K562 (cell line): ENCODE results near the gene ACTN4.

ENCODE experiments used
- BDP1 ChIP-seq: IDR thresholded peaks from 3 replicates; pipeline ENCODE4 v1.6.1; 2011; ENCODE audit not compliant: insufficient read length, insufficient read depth
- CTCF ChIP-seq, 3 experiments: IDR thresholded peaks in 2 of 3; conservative IDR thresholded peaks in 1 of 3; 2 replicates each; pipeline ENCODE4 v1.5.1; 2011 to 2012; ENCODE audit warnings: low read length in 3 of 3, mild to moderate bottlenecking in 3 of 3, control low read depth in 2 of 3, improper control_type of control experiment in 1 of 3, inconsistent platforms in 1 of 3, low read depth in 1 of 3, mixed read lengths in 1 of 3, moderate library complexity in 1 of 3; ENCODE audit not compliant: insufficient read depth in 2 of 3
- HCFC1 ChIP-seq: IDR thresholded peaks from 2 replicates; pipeline ENCODE4 v1.6.1; 2012; ENCODE audit warnings: low read depth, low read length, improper control_type of control experiment
- IRF9 ChIP-seq: fragments of 450-650 bp; IDR thresholded peaks from 2 replicates; pipeline ENCODE4 v1.6.1; 2016; ENCODE audit warnings: missing biosample characterization, missing genetic modification characterization
- NFRKB ChIP-seq: fragments of 450-650 bp; IDR thresholded peaks from 2 replicates; pipeline ENCODE4 v1.6.1; 2016; ENCODE audit warnings: low read depth
- TAF1 ChIP-seq: IDR thresholded peaks from 2 replicates; pipeline ENCODE4 v1.6.1; 2011; ENCODE audit warnings: mild to moderate bottlenecking, low read length, moderate library complexity; ENCODE audit not compliant: insufficient read depth, control insufficient read depth, severe bottlenecking; ENCODE audit errors: extremely low read depth
- ZBTB49 ChIP-seq: sonication (generic); formaldehyde crosslinking; IDR thresholded peaks from 2 replicates; pipeline ENCODE4 v1.8.0; 2022; ENCODE audit warnings: missing genetic modification reagents, mild to moderate bottlenecking, borderline replicate concordance
- ZNF778 ChIP-seq: fragments of 450-650 bp; formaldehyde crosslinking; IDR thresholded peaks from 2 replicates; pipeline ENCODE4 v1.4.0; 2020; ENCODE audit warnings: mild to moderate bottlenecking, moderate library complexity
- TF ChIP-seq, protein P1 (sequence below): fragments of 250-450 bp; sonication (Bioruptor Pico); IDR thresholded peaks from 2 replicates; pipeline ENCODE4 v1.8.0; 2022; ENCODE audit warnings: moderate library complexity, mild to moderate bottlenecking, inconsistent platforms
- TF ChIP-seq, protein P2 (sequence below): IDR thresholded peaks from 2 replicates; pipeline ENCODE4 v1.6.1; 2011; ENCODE audit warnings: borderline replicate concordance, low read depth, mild to moderate bottlenecking, moderate library complexity, low read length; ENCODE audit not compliant: insufficient read depth, poor library complexity, severe bottlenecking

GRCh38 chr19:38678217-38678890 is 30.9 kb downstream of the ACTN4 start:
- TF ChIP-seq, protein P1, sequence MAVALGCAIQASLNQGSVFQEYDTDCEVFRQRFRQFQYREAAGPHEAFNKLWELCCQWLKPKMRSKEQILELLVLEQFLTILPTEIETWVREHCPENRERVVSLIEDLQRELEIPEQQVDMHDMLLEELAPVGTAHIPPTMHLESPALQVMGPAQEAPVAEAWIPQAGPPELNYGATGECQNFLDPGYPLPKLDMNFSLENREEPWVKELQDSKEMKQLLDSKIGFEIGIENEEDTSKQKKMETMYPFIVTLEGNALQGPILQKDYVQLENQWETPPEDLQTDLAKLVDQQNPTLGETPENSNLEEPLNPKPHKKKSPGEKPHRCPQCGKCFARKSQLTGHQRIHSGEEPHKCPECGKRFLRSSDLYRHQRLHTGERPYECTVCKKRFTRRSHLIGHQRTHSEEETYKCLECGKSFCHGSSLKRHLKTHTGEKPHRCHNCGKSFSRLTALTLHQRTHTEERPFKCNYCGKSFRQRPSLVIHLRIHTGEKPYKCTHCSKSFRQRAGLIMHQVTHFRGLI (CRISPR knock-in tag): no peak
- TF ChIP-seq TAF1 (no peak), ZBTB49 (CRISPR knock-in tag) (no peak), ZNF778 (CRISPR knock-in tag) (no peak), HCFC1 (no peak), NFRKB (no peak), CTCF (IDR thresholded peaks at IDR 0.05 in 2 of 3, conservative IDR thresholded peaks at IDR 0.05 in 1 of 3; ENCODE audit: insufficient read depth in 2 of 3, low read depth in 1 of 3, low read length in 3 of 3) (no peak), BDP1 (no peak), IRF9 (tag) (no peak)
- TF ChIP-seq, protein P2, sequence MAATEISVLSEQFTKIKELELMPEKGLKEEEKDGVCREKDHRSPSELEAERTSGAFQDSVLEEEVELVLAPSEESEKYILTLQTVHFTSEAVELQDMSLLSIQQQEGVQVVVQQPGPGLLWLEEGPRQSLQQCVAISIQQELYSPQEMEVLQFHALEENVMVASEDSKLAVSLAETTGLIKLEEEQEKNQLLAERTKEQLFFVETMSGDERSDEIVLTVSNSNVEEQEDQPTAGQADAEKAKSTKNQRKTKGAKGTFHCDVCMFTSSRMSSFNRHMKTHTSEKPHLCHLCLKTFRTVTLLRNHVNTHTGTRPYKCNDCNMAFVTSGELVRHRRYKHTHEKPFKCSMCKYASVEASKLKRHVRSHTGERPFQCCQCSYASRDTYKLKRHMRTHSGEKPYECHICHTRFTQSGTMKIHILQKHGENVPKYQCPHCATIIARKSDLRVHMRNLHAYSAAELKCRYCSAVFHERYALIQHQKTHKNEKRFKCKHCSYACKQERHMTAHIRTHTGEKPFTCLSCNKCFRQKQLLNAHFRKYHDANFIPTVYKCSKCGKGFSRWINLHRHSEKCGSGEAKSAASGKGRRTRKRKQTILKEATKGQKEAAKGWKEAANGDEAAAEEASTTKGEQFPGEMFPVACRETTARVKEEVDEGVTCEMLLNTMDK: no peak
